Measurements from ENCODE around the gene C6orf163.

C6orf163 gene

GRCh38 chr6:87351583-87351982, 7.0 kb downstream of the C6orf163 start:
- no peak overlapping the region for H3K4me3 ChIP-seq (ENCODE audit: low read depth, low read length)
- no peak for TF ChIP-seq CTCF (IDR thresholded peaks at IDR 0.05; ENCODE audit: borderline replicate concordance, insufficient read depth, low read depth, low read length)

- TF ChIP-seq CTCF (IDR thresholded peaks at IDR 0.05; ENCODE audit: borderline replicate concordance, insufficient read depth, low read depth, low read length) = no peak
- no peak overlapping the region for H3K4me3 ChIP-seq (ENCODE audit: low read depth, low read length)
These were observed 11.6 kb downstream of the C6orf163 start for GRCh38 chr6:87356181-87356580.

DNA sequence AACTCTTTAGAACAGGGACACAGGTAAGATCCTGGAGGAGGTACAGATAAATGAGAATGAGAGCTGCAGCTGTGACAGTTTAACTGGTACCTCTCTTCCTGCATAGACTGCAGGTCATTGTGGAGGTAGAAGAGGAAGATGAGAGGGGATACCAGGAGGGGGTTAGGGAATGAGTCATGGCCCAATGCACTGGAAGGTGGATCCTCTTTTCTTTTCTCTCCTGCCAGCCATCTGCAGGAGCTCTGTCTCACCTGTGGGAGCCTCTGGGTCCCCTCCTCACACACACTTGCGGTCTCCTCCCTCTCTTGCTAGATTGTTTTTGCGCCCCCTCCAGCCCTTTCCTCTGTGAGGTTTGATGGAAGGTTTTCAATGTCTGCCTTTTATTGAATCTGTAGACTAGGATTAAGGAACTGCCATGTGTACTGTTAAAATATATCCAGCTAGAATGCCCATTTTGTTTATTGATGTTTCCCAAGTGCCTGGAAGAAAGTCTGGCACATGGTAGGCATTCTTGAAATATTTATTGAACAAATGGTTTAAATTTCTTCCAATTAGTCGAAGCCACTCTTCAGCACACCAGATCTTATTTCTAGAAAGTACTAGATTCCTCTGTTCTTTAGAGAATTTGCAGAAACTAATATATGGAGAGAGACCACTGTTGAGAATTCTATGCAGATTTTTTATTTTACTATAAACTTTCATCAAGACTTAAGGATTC, 13.0 kb downstream of the C6orf163 start:
- H3K4me3 ChIP-seq (ENCODE audit: low read depth, low read length) = no peak overlapping the region
- TF ChIP-seq CTCF (IDR thresholded peaks at IDR 0.05; ENCODE audit: borderline replicate concordance, insufficient read depth, low read depth, low read length) = no peak

- H3K4me3 ChIP-seq (ENCODE audit: low read depth, low read length) = no peak overlapping the region
- no peak for TF ChIP-seq CTCF (IDR thresholded peaks at IDR 0.05; ENCODE audit: borderline replicate concordance, insufficient read depth, low read depth, low read length)
These were observed 20.1 kb downstream of the C6orf163 start for GRCh38 chr6:87364602-87365252.

DNA sequence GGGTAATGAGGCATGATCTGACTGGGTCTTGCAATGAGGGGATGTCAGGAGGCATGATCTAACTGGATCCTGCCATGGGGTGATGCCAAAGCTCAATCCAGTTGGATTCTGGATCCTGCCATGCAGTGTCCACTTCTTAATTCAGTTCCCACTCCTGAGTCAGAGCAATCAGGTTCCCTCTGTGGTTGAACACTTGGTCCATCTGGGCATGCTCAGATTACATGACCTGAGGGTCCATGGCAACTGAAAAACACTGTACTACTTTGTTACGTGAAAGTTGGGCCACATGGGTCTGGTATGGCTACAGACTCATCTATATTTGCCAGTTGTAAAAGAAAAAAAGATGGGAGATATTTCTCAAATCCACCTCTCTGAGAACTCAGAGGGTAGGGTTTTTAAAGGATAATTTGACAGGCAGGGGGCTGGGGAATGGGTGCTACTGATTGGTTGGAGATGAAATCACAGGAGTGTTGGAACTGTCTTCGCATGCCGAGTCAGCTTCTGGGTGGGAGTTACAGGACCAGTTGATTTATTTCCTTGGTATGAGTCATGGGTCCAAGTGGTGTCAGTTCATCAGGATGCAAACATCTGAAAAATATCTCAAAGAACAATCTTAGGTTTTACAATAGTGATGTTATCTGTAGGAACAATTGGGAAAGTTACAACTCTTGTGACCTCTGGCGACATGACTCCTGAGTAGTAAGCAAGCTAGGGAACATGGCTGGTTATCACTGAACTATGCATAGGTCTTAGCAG, 21.6 kb downstream of the C6orf163 start:
- no peak for TF ChIP-seq CTCF (IDR thresholded peaks at IDR 0.05; ENCODE audit: borderline replicate concordance, insufficient read depth, low read depth, low read length)
- no peak overlapping the region for H3K4me3 ChIP-seq (ENCODE audit: low read depth, low read length)

DNA sequence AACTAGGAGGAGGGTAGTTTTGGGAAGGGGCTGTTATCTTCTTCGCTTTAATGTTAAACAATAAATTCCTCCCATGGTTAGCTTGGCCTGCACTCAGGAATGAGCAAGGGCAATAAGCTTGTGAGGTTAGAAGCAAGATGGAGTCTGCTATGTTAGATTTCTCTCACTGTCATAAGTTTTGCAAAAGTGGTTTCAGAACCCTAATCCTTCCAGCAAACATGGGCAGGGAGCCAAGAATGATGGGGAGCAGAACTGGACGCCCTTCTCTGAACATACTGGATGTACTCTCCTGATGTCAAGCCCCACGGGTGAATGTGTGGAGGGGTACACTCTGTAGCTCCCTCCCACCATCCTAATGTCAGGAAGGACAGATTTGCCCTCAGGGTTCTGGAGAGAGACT, 22.3 kb downstream of the C6orf163 start:
- H3K4me3 ChIP-seq (ENCODE audit: low read depth, low read length) = no peak overlapping the region
- TF ChIP-seq CTCF (IDR thresholded peaks at IDR 0.05; ENCODE audit: borderline replicate concordance, insufficient read depth, low read depth, low read length) = no peak

Data from GM12875 (cell line).